HK-2 (cell line): ENCODE measurements around the gene PRDM16.

Source experiments
- DNase-seq: peaks from one replicate; pipeline ENCODE4 v3.0.0-alpha.2; 2018; ENCODE audit not compliant: unreplicated experiment

PRDM16 gene

GRCh38 chr1:3372317-3372716 is 303.3 kb downstream of the PRDM16 start:
- DNase-seq: no peak

GRCh38 chr1:3373175-3373574 is 304.2 kb downstream of the PRDM16 start:
- DNase-seq: no peak

DNA sequence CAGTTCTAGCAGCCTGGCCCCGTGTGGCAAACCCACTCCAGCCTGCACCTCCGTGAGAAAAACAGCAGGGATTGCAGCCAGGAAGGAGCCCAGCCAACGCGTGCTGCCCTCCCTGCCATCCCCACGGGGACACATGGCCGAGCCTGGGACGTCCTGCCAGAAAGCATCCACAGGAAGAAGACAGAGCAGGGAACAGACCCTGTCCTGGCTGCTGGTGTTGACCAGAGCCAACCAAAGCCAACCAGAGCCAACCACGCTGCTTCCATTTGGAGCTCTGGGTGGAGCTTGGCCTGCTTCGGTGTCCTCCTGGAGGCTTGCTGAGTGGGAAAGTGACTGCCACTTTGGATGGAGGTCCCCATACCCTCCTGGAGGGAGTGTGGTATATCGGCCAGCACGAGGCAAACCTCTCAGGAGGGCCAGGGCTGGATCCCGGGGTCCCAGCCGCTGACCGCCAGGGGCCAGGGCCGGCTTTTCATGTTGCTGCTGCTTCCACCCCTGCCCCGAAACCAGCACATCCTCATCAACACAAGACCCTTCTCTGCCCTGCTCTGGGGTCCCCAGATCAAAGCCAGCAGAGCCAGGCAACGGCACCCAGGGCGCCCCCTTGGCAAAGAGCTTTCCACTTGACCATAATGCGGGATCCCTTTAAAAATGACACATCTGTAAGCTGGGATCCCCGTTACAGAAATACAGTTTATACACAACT is 304.9 kb downstream of the PRDM16 start:
- no peak for DNase-seq

- DNase-seq: no peak
Measured at GRCh38 chr1:3375245-3375644, 306.2 kb downstream of the PRDM16 start.

DNA sequence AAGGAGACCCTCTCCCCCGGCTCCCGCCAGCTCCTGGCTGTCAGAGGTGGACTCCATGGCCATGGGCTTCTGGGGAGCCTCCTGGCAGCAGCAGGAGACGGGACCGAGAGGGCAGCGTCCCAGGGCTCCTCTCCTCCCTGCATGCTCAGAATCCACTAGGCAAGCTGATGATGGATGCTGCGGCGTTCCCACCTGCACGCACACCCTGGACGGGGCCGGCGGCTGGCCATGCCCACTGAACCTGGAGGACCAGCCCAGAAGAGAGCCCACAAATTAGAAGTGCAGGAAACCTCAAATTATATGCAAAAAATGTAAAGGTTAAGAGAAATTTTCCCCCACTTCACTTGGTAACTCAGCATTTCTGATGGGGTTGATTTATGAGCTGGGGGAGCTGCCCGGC is 308.2 kb downstream of the PRDM16 start:
- DNase-seq: no peak

DNA sequence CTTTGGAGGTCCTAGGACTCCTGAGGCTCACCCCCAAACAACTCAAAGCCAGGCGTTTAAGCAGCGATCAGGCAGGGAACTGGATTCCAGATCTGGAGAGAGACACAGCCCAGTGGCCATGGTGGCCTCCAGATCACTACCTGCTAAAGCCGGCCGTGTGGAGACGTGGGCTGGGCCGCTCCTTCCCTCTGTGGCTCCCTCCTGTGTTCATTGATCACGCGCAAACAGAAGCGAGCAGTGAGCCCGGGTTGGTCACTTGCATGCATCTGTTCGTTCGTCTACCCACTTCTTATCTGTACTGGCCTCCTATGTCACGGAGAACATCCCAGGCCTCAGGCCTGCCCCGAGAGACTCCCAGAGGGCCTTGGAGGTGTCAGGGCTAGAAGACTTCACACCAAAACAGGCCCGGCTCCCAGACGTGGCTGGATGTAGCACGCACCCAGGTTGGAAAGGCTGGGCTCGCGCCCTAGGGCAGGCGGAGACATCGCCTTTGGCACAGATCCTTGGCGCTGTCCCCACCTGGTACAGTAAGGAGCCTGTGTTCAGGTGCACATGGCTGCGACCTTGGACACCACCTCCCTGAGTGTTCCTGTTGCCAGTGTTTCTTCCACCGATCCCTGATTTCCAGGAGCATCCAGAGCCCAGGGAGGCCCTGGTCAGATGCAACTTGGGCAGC is 308.7 kb downstream of the PRDM16 start:
- DNase-seq: no peak

- no peak for DNase-seq
Measured at GRCh38 chr1:3378411-3379208, 309.6 kb downstream of the PRDM16 start.

- DNase-seq: no peak
Measured at GRCh38 chr1:3379934-3380333, 310.9 kb downstream of the PRDM16 start.

DNA sequence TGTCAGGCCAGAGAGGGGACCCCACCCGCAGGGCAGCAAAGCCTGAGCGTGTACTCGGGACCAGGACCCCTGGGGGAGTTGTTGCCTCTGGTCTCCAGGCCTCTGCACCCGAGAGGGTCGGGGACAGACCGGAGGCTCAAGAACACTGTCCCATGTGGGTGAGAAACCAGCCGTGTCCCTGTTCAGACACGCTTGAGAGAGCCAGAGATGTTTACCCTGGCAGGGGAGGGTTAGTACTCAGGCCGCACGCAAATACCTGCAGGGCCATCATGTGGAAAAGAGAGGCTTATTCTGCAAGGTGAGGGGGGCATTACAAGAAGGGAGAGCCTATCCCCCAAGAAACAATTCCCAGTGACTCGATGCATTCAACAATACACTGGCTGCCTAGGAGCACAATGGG is 311.5 kb downstream of the PRDM16 start:
- DNase-seq: peak; percentile 51

GRCh38 chr1:3381901-3382300 is 312.9 kb downstream of the PRDM16 start:
- DNase-seq: no peak

DNA sequence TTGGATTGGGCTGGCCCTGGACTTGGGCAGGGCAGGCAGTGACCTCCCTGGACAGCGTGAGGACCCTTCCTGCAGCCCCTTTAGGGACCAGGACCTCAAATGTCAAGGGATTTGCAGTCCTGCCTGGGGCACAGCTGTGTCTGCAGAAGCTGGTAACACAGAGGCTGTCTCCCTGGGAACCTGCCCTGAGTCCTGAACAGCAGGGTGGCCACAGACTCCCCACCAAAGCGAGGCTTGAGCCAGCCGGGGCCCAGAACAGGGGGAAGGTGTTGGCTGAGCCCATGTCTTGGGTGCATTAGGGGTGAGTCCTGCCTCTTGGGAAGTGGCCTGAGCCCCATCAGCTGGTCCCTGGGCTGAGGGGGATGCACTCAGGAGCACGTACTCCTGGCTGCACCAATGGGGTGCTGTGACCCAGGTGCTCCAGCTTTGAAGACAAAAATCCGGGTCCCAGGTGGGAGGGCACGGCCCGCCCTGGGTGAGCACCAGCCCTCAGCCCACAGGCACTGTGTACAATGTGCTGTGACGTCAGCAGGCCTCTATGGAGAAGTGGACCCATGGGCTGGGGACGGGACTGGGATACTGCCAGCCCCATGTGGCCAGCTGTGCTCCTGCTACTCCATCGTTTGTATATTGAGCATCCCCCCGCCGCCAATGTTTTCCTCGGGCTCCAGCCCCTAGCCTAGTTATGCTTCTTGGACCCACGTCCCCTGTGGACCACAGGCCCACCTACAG is 313.5 kb downstream of the PRDM16 start:
- DNase-seq: no peak

DNA sequence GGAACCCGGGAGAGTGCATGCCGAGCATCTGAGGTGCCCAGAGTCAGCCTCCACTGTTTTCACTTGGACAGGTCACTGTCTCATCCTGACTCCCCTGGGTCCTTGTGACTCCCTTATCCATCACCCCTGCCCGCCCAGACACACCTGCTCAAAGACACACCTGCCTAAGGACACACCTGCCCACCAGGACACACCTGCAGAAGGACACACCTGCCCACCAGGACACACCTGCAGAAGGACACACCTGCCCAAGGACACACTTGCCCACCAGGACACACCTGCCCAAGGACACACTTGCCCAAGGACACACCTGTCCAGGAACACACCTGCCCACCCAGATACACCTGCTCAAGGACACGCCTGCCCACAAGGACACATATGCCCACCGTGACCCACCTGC is 314.7 kb downstream of the PRDM16 start:
- no peak for DNase-seq

DNA sequence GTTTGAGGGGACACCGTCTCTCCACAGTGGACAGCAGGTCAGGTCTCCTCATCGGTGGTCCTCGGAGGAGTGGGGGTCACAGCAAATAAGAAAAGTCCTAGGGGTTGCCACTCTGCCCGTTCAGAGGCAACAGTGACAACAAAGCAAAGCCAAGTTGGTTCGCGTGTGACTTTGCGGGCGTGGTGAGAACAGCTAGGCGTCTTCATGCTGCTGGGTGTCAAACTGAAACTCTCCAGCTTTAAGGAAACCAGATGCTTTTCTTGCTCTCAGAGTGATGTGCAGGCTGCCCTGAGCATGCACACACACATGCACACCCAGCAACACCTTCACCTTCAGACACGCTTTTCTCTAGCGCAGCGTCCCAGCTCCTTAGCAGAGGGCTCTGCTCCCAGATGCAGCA is 315.4 kb downstream of the PRDM16 start:
- DNase-seq: no peak

- no peak for DNase-seq
Measured at GRCh38 chr1:3386205-3387002, 317.4 kb downstream of the PRDM16 start.

GRCh38 chr1:3387401-3387800 is 318.4 kb downstream of the PRDM16 start:
- no peak for DNase-seq

- no peak for DNase-seq
Measured at GRCh38 chr1:3389093-3389833, 320.3 kb downstream of the PRDM16 start.

DNA sequence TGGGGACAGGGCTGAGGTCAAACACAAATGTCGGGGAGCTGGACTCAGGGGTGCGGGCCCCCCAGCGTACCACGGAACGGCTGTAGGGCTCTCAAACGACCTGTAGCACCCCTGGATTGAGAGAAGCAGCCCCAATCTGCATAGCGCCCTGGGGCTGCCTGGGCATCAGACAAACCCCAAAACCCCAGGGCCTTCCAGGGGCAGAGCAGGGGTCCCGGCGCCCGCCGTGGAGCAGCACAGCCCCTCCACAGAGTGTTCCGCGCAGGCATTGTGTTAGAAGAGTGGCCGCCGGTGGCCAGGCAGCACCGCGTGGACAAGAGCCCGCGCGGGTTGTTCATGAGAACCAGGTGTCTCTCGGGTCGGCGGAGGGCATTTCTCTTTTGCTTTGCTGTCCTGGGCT is 321.3 kb downstream of the PRDM16 start:
- DNase-seq: no peak

- no peak for DNase-seq
Measured at GRCh38 chr1:3391711-3392110, 322.7 kb downstream of the PRDM16 start.

DNA sequence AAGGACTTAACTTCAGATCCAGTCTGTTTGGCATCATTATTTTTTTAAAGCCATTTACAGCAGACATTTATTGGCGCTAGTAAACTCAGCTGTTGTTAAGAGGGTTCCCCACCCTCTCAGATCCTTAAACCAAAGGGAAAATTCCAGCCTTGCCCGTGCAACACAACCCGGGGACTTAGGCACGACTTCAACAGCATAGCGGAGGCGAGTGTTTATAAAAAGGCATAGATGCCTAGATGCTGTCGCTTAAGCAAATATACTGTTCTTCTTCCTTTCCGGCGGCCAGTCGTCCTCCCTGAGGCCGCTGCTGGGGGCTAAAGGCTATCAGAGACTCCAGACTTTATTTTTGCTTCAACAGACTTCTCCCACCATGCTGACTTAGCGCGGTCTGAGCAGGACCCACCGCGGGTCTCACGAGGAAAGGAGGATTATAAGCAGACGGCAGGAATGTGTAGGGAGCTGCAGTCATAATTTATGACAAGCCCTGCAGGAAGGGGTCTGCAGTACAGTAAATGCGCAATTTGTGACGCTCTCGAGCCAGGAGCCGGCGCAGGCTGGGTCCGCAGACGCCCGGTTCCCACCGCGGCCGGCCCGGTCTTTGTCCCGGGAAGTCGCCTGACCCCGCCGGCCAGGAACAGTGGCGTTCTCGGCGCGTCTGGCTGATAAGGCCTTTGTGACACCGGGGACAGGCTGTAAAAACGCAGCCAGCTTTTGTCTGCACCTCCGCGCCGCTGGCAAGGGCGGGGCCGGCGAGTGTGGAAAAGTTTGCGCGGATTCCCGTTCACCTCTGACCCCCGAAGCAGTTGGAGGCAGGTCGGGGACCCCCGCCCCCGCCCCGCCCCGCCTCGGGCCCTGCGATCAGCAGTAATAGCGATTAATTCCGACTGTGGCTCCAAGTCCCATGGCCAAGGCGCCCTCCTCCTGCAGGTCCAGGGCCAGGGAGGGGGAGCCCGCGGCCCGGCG is 324.3 kb downstream of the PRDM16 start:
- no peak for DNase-seq
